Smooth muscle cell (in vitro differentiated cells): Measurements from ENCODE around the gene KMO. TPM values are rescaled to one million over a fixed set of nuclear protein-coding genes. Genes with fewer than 3 reads are reported as not detected.
A peak's percentile ranks its signal among the peaks of the same experiment; 100 is the strongest.

ENCODE experiments used
- DNase-seq: peaks from one replicate; lab custom pipeline; 2025; ENCODE audit not compliant: unreplicated experiment; lab: John Stamatoyannopoulos, UW
- H2AFZ ChIP-seq: fragments of 200-600 bp; sonication (generic); 2 replicates; pipeline ENCODE4 v1.6.0; 2016; ENCODE audit warnings: antibody characterized with exemption, low read depth, mild to moderate bottlenecking
- H3F3A ChIP-seq: fragments of 200-600 bp; sonication (generic); 2 replicates; pipeline ENCODE4 v1.6.0; 2017; ENCODE audit warnings: antibody characterized with exemption, low read depth
- H3K27ac ChIP-seq: fragments of 200-600 bp; sonication (generic); 2 replicates; pipeline ENCODE4 v1.5.1; 2016; ENCODE audit warnings: low read depth, mild to moderate bottlenecking
- H3K27me3 ChIP-seq: fragments of 200-600 bp; sonication (generic); 2 replicates; pipeline ENCODE4 v1.6.1; 2016; ENCODE audit warnings: low read depth, mild to moderate bottlenecking
- H3K36me3 ChIP-seq: fragments of 200-600 bp; sonication (generic); 2 replicates; pipeline ENCODE4 v1.5.1; 2016; ENCODE audit warnings: low read depth
- H3K4me1 ChIP-seq: fragments of 200-600 bp; sonication (generic); 2 replicates; pipeline ENCODE4 v1.5.1; 2016; ENCODE audit warnings: low read depth
- H3K4me2 ChIP-seq: fragments of 200-600 bp; sonication (generic); 2 replicates; pipeline ENCODE4 v1.6.0; 2016; ENCODE audit warnings: mild to moderate bottlenecking
- H3K4me3 ChIP-seq: fragments of 200-600 bp; sonication (generic); 2 replicates; pipeline ENCODE4 v1.5.1; 2016; ENCODE audit warnings: mild to moderate bottlenecking
- H3K79me2 ChIP-seq: fragments of 200-600 bp; sonication (generic); 2 replicates; pipeline ENCODE4 v1.6.0; 2016; ENCODE audit warnings: low read depth, mild to moderate bottlenecking
- H3K9ac ChIP-seq: fragments of 200-600 bp; sonication (generic); 2 replicates; pipeline ENCODE4 v1.6.0; 2016; ENCODE audit warnings: low read depth
- H3K9me3 ChIP-seq: fragments of 200-600 bp; sonication (generic); replicated peaks from 2 replicates; pipeline ENCODE4 v1.5.1; 2016; ENCODE audit warnings: low read depth
- H4K20me1 ChIP-seq: fragments of 200-600 bp; sonication (generic); 2 replicates; pipeline ENCODE4 v1.6.0; 2016; ENCODE audit warnings: low read depth
- WGBS: methylation state at CpG from one replicate; pipeline ENCODE4 v1.1.7; 2016; ENCODE audit warnings: low lambda C conversion rate; 5-methylcytosine and 5-hydroxymethylcytosine counted together
- polyA plus RNA-seq: library from polyadenylated mRNA; unstranded; fragments of >200 nt; fragmentation: Nextera tagmentation; extraction: Ambion mirVana; gene quantifications from 2 replicates; pipeline ENCODE4 v1.2.1, GENCODE V29; 2016
- total RNA-seq: library from RNA; depleted of rRNA; stranded (reverse); fragments of >200 nt; gene quantifications from 2 replicates; pipeline ENCODE4 v1.2.3, GENCODE V29; 2014
- TF ChIP-seq, protein P1 (sequence below): fragments of 200-600 bp; sonication (generic); IDR thresholded peaks from 2 replicates; pipeline ENCODE4 v1.5.1; 2017; ENCODE audit warnings: borderline replicate concordance, mild to moderate bottlenecking, antibody characterized with exemption; ENCODE audit not compliant: insufficient read depth, poor library complexity, severe bottlenecking

Gene KMO
- total and polyA plus RNA-seq, 2 experiments from 2014 or later = 0.09 TPM

- TF ChIP-seq, protein P1, sequence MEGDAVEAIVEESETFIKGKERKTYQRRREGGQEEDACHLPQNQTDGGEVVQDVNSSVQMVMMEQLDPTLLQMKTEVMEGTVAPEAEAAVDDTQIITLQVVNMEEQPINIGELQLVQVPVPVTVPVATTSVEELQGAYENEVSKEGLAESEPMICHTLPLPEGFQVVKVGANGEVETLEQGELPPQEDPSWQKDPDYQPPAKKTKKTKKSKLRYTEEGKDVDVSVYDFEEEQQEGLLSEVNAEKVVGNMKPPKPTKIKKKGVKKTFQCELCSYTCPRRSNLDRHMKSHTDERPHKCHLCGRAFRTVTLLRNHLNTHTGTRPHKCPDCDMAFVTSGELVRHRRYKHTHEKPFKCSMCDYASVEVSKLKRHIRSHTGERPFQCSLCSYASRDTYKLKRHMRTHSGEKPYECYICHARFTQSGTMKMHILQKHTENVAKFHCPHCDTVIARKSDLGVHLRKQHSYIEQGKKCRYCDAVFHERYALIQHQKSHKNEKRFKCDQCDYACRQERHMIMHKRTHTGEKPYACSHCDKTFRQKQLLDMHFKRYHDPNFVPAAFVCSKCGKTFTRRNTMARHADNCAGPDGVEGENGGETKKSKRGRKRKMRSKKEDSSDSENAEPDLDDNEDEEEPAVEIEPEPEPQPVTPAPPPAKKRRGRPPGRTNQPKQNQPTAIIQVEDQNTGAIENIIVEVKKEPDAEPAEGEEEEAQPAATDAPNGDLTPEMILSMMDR = no peak
- Histone ChIP-seq H3K27ac (peak overlapping the region; percentile 47), H3K4me1 (no peaks in the 10 kb centered on the region), H3K27me3 (no peaks in the 10 kb centered on the region), H3K9me3 (no peaks in the 10 kb centered on the region), H3K4me2 (no peak overlapping the region), H3K36me3 (no peaks in the 10 kb centered on the region), H3K9ac (peak overlapping the region; percentile 19), H3K4me3 (no peak overlapping the region), H3F3A (no peaks in the 10 kb centered on the region), H3K79me2 (no peaks in the 10 kb centered on the region), H2AFZ (no peak overlapping the region), H4K20me1 (no peaks in the 10 kb centered on the region)
- WGBS = 83% methylated on average over 7 of the region's 7 CpGs
- DNase-seq = no peak
Observed at GRCh38 chr1:241542199-241542907, 10.2 kb downstream of the KMO start.

DNA sequence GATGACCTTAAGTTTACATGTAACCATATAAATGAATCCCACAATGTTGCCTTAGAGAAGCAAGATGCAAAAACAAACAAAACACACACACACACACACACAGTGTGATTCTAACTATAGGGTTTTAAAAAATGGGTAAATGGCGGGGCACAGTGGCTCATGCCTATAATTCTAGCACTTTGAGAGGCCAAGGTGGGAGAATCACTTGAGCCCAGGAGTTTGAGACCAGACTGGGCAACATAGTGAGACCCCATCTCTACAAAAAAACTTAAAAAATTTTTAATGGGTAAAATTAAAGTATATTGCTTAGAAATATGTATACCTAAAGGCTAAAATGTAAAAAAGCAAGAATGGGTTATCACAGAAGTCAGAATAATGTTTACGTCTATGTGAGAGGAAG is 15.8 kb downstream of the KMO start:
- TF ChIP-seq, protein P1 = no peak
- H3K4me3 ChIP-seq = no peak overlapping the region
- H3K27me3 ChIP-seq = no peaks in the 10 kb centered on the region
- no peak overlapping the region for H3K27ac ChIP-seq
- no peaks in the 10 kb centered on the region for H3F3A ChIP-seq
- no peak overlapping the region for H3K9ac ChIP-seq
- WGBS = 49% methylated on average over 2 of the region's 2 CpGs
- no peaks in the 10 kb centered on the region for H3K36me3 ChIP-seq
- no peak overlapping the region for H2AFZ ChIP-seq
- H4K20me1 ChIP-seq = no peaks in the 10 kb centered on the region
- no peak overlapping the region for H3K4me2 ChIP-seq
- H3K9me3 ChIP-seq = no peaks in the 10 kb centered on the region
- DNase-seq = no peak
- no peaks in the 10 kb centered on the region for H3K4me1 ChIP-seq
- H3K79me2 ChIP-seq = no peaks in the 10 kb centered on the region

GRCh38 chr1:241550318-241550717 is 18.1 kb downstream of the KMO start:
- H3F3A ChIP-seq = no peaks in the 10 kb centered on the region
- no peaks in the 10 kb centered on the region for H3K9me3 ChIP-seq
- H3K4me3 ChIP-seq = no peak overlapping the region
- no peak overlapping the region for H3K9ac ChIP-seq
- WGBS = 78% methylated on average over 1 of the region's 1 CpG
- H3K4me2 ChIP-seq = no peak overlapping the region
- no peak overlapping the region for H3K27ac ChIP-seq
- no peaks in the 10 kb centered on the region for H4K20me1 ChIP-seq
- no peak overlapping the region for H2AFZ ChIP-seq
- H3K79me2 ChIP-seq = no peaks in the 10 kb centered on the region
- H3K4me1 ChIP-seq = no peaks in the 10 kb centered on the region
- TF ChIP-seq, protein P1 = no peak
- DNase-seq = no peak
- no peaks in the 10 kb centered on the region for H3K27me3 ChIP-seq
- no peaks in the 10 kb centered on the region for H3K36me3 ChIP-seq
